Measurements from ENCODE around the gene INSR. TPM values are rescaled to one million over a fixed set of nuclear protein-coding genes. Genes with fewer than 3 reads are reported as not detected.

Gene INSR
- polyA plus RNA-seq, 2 of the 4 experiments (the other 2 are of a cell fraction) = 1.8 to 3.3 TPM

- H3K4me3 ChIP-seq = no peak overlapping the region
- H3K27ac ChIP-seq = no peak overlapping the region
- H3K4me1 ChIP-seq = no peaks in the 10 kb centered on the region
- CTCF ChIA-PET = no interaction called here
- DNase-seq (ENCODE audit: low read depth in 1 of 2, low spot score in 1 of 2) (peak in 1 of 2 experiments; percentile 38), ATAC-seq (no peak), FAIRE-seq (no peak)
- no peak overlapping the region for H3K4me2 ChIP-seq
- TF ChIP-seq, protein P1, sequence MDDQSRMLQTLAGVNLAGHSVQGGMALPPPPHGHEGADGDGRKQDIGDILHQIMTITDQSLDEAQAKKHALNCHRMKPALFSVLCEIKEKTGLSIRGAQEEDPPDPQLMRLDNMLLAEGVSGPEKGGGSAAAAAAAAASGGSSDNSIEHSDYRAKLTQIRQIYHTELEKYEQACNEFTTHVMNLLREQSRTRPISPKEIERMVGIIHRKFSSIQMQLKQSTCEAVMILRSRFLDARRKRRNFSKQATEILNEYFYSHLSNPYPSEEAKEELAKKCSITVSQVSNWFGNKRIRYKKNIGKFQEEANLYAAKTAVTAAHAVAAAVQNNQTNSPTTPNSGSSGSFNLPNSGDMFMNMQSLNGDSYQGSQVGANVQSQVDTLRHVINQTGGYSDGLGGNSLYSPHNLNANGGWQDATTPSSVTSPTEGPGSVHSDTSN (IDR thresholded peaks at IDR 0.05) = no peak
- TF ChIP-seq MAZ (IDR thresholded peaks at IDR 0.05; ENCODE audit: borderline replicate concordance, low read depth, low read length) = no peak
- TF ChIP-seq, protein P2, sequence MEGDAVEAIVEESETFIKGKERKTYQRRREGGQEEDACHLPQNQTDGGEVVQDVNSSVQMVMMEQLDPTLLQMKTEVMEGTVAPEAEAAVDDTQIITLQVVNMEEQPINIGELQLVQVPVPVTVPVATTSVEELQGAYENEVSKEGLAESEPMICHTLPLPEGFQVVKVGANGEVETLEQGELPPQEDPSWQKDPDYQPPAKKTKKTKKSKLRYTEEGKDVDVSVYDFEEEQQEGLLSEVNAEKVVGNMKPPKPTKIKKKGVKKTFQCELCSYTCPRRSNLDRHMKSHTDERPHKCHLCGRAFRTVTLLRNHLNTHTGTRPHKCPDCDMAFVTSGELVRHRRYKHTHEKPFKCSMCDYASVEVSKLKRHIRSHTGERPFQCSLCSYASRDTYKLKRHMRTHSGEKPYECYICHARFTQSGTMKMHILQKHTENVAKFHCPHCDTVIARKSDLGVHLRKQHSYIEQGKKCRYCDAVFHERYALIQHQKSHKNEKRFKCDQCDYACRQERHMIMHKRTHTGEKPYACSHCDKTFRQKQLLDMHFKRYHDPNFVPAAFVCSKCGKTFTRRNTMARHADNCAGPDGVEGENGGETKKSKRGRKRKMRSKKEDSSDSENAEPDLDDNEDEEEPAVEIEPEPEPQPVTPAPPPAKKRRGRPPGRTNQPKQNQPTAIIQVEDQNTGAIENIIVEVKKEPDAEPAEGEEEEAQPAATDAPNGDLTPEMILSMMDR (IDR thresholded peaks at IDR 0.05) = 0 out of 3 replicates have a peak, but pooled peaks have one; percentile 8
- no peak for TF ChIP-seq RCOR1 (IDR thresholded peaks at IDR 0.05; ENCODE audit: low read depth, low read length)
- no peak for TF ChIP-seq KDM1A (IDR thresholded peaks at IDR 0.05; ENCODE audit: low read depth)
- TF ChIP-seq POLR2AphosphoS2 (conservative IDR thresholded peaks at IDR 0.05; ENCODE audit: low read length) = no peak
- TF ChIP-seq, protein P3, sequence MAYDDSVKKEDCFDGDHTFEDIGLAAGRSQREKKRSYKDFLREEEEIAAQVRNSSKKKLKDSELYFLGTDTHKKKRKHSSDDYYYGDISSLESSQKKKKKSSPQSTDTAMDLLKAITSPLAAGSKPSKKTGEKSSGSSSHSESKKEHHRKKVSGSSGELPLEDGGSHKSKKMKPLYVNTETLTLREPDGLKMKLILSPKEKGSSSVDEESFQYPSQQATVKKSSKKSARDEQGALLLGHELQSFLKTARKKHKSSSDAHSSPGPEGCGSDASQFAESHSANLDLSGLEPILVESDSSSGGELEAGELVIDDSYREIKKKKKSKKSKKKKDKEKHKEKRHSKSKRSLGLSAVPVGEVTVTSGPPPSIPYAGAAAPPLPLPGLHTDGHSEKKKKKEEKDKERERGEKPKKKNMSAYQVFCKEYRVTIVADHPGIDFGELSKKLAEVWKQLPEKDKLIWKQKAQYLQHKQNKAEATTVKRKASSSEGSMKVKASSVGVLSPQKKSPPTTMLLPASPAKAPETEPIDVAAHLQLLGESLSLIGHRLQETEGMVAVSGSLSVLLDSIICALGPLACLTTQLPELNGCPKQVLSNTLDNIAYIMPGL (CRISPR knock-in tag; IDR thresholded peaks at IDR 0.05; ENCODE audit: borderline replicate concordance) = no peak
- WGBS (ENCODE audit: missing lambda C conversion rate) = 50% methylated on average over 10 of the region's 10 CpGs
- POLR2A ChIA-PET = no interaction called here
- H3K9me3 ChIP-seq = peaks cover 9% of the 10 kb centered on the region; the same call in 1 of the 3 replicates
These were observed 32.1 kb upstream of the INSR start for GRCh38 chr19:7326105-7326877.

DNA sequence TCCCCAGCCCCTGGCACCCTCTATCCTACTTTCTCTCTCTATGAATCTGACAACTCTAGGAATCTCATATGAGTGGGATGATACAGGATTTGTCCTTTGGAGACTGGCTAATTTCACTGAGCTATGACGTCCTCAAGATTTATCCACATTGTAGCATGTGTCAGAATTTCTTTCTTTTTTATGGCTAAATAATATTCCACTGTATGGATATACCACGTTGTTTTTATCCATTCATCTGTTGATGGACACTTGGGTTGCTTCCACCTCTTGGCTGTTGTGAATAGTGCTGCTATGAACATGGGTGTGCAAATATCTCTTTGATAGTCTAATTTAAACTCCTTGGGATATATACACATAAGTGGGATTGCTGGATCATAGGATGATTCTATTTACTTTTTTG is 24.0 kb upstream of the INSR start:
- TF ChIP-seq EP300 (IDR thresholded peaks at IDR 0.05) (no peak), KDM1A (IDR thresholded peaks at IDR 0.05; ENCODE audit: low read depth) (no peak), EHMT2 (IDR thresholded peaks at IDR 0.05; ENCODE audit: low read depth) (no peak), ESRRA (IDR thresholded peaks at IDR 0.05; ENCODE audit: borderline replicate concordance, low read length) (no peak), HEYL (CRISPR knock-in tag; IDR thresholded peaks at IDR 0.05) (no peak), SREBF2 (IDR thresholded peaks at IDR 0.05) (no peak), HOXB13 (CRISPR knock-in tag; IDR thresholded peaks at IDR 0.05; ENCODE audit: low read depth) (no peak), FOSL2 (IDR thresholded peaks at IDR 0.05) (no peak), FOSL2 (CRISPR knock-in tag; IDR thresholded peaks at IDR 0.05) (no peak), ATOH8 (CRISPR knock-in tag; IDR thresholded peaks at IDR 0.05; ENCODE audit: low read depth) (no peak), RNF2 (IDR thresholded peaks at IDR 0.05; ENCODE audit: borderline replicate concordance, low read depth) (no peak), SMC3 (IDR thresholded peaks at IDR 0.05) (no peak)
- TF ChIP-seq, protein P4, sequence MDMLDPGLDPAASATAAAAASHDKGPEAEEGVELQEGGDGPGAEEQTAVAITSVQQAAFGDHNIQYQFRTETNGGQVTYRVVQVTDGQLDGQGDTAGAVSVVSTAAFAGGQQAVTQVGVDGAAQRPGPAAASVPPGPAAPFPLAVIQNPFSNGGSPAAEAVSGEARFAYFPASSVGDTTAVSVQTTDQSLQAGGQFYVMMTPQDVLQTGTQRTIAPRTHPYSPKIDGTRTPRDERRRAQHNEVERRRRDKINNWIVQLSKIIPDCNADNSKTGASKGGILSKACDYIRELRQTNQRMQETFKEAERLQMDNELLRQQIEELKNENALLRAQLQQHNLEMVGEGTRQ (IDR thresholded peaks at IDR 0.05) = no peak
- TF ChIP-seq, protein P5, sequence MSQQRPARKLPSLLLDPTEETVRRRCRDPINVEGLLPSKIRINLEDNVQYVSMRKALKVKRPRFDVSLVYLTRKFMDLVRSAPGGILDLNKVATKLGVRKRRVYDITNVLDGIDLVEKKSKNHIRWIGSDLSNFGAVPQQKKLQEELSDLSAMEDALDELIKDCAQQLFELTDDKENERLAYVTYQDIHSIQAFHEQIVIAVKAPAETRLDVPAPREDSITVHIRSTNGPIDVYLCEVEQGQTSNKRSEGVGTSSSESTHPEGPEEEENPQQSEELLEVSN (IDR thresholded peaks at IDR 0.05; ENCODE audit: borderline replicate concordance, low read depth) = no peak
- Histone ChIP-seq H3K27ac (no peak overlapping the region), H3K4me2 (no peak overlapping the region), H3K4me1 (no peaks in the 10 kb centered on the region), H3K9me3 (no peaks in the 10 kb centered on the region), H3K4me3 (no peak overlapping the region)
- ATAC-seq = no peak
- ChIA-PET POLR2A (no interaction called here), CTCF (no interaction called here)
- FAIRE-seq = no peak
- no peak for DNase-seq (ENCODE audit: low read depth in 1 of 2, low spot score in 1 of 2)
- WGBS (ENCODE audit: missing lambda C conversion rate) = 0% methylated on average over 2 of the region's 2 CpGs

Data from A549 (cell line).